Stimulated activated CD4-positive, alpha-beta T cell treated with anti-CD3 and anti-CD28 coated beads, Interleukin-12 subunit alpha, Interleukin-12 subunit beta, amount 100 ng/mL, for 48 hours (primary cell): ENCODE data around the gene DNAJC16.
"Not testable (repeated sequence)": the region's sequence is repeated elsewhere in the genome, so short reads cannot be mapped to it uniquely, and the experiment has no call there.

Experiments
- DNase-seq, 3 donors: peaks; one replicate each; pipeline ENCODE4 v3.0.0-alpha.2; 2020; ENCODE audit warnings: low read depth in 2 of 3, low spot score in 1 of 3

Gene DNAJC16

DNA sequence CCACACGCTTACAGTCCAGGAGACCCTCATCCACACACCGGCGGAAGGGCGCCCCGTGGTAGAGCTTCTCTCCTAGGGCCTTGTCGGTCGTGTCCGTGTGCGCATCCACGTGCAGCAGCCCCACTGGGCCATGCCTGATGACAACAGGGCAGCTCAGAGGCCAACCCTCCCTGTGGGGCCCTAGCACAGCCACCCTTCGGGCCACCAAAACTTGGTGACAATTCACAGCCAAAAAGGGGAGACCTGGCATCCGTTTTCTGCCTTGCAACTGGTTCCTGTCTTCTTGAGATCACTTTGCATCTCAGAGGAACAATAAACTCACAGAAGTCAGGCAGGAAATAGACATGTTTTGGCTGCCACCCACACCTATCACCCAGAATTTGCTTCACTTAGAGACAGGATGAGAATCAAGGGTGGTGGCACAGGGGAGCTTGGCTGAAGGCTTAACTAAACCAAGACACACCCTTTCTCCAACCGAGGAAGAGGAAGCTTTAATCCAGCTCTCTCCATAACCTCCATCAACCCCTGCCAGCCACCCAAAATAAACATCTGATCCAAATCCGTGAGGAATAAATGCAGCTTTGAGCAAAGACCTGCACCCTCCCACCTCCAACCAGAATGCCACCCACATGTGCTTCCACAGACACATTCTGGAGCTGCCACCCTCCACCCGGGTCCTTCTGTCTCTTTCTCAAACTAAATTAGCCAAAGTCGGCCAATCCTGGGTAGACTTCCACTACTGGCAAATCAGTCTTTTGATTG is 52.5 kb downstream of the DNAJC16 start:
- peak in 1 of 3 donors; percentile 27 for DNase-seq

DNA sequence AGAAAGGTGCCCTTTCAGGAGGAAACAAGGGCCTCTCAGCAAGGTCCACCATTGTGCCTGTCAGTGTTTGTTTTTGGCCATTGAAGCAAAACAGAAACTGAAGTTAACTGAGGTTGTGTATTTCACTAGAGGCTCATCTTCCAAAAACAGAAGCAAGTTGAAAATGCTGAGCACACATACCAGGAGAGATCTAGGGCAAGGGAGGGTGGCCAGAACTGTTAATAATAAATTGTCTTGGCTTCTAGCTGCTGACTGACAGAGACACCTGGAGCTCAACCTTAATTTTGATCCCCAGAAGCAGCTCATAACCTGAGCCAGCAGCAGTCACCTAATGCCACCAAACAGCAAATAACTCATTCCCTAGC is 53.0 kb downstream of the DNAJC16 start:
- DNase-seq, result no peak

DNA sequence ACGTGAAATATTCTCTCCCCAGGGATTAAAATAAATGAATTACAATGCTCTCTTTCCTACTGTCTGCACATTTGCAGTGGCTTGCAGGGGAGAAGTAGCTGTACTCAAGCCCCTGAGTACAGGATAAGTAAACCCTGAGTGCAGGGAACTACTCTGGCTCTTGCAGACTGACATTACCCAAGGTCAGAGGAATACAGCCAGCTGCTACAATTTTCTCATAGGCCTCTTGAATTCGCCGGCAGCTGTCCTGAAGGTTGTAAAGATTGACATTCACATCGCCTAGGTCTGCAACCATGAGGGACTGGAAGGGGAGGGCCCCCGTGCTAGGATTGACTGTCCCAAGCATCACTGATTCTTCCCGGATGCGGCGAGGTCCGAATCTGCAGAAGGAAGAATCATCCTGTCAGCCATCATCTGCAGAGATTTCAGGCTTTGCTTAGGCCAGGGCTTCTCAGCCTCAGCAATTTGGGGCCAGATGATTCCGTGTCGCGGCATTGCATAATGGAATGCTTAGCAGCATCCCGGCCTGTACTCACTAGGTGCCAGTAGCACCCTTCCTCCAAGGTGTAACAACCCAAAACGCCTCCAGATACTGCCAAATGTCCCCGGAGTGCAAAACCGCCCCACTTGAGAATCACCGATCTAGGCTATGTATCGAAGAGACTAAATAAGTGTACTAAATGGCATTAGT is 56.5 kb downstream of the DNAJC16 start:
- DNase-seq, result no peak

DNA sequence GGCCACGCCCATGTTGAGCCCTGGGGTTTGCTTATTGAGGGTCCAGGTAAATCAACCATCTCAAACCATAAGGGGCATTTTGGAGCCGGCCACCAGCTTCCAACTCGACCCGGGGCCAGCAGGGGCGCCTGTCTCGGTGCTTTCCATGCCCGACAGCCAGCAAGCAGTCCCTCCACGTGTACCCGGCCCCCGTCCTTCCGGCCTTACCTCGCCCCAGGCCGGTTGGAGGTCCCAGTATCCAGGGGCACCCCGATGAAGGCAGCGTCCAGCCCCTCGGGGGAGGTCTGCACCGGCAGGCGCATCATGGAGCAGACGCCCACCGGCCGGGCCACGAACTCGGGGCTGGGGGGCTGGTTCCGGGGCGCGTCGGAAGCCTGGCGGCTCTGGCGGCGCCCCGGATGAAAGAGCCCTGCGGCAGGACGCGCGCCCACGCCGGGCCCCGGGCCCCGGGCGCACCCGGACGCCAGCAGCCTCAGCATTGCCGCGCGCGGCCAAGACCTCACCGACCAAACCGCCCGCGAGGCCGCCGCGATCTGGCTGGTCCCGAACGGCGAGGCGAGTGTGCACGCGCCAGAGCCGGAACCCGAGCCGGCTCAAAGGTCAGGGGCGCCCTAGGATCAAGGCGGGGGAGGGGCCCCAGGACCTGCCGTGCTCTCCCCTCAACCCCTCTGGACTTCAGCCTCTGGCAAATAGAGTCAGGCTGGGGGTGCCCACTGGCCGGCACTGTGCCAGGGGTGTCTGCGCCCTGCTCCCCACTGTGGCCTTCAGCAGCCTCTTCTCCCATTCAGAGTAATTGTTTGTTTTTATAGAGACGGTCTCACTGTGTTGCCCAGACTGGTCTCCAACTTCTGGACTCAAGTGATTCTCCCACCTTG is 58.1 kb downstream of the DNAJC16 start, which contains the start of gene AGMAT:
TSS of gene AGMAT (minus strand) at position 563 of the 875 bp plus-strand sequence. CDS start at position 479, 84 bp downstream.
- DNase-seq, result peak; percentile 51 to 54 (median 54)

DNA sequence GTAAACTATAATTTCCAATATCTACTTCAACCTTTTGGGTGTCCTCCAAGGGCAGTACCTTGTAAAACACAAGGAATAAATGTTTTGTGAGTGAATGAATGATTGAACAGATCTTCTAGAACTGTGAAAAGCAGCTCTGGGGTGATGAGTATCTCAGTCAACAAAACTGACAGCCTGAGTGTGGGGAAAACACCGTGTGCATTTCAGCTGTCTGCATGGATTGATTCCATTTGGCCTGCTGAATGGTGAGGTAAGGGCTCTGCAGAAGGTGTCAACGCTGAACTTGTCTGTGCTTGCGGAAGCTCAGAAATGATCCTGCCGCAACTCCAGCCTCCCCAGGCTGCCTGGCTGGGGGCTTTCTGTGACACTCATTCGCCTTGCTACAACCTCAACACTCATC is 65.6 kb downstream of the DNAJC16 start:
- no peak for DNase-seq

DNA sequence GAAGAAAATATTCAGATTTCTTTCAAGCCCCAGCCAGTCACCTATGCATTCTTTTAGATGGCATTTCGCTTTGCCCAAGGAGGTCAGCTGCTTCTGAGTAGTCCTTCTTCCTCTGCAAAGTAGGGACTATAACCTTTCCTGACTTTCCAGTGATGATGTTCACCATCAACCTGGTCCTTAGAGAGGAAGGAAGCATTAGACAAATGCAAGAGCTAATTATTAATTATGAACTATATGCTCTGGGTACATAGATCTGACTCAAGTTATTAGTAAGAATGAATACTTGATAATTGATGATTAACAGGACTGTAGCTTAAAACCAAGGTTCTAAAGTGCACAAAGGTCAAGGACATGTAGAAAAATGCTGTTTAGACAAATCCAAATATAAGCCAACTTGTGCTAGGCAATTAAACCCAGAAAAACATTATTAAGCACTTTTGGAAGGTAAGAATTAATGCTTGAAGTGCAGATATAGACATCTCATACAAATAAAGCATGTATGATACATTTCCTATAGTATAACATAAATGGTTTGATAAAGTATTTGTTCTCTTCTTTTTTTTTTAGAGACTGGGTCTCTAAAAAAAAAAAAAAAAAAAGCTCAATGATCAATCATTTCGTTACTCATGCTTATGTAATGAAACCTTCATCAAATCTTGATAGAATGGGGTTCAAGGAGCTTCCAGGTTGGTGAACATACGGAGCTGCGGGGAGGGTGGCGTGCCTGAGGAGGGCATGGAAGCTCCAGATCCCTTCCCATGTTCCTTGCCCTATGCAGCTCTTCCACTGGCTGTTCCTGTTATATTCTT is 69.4 kb downstream of the DNAJC16 start:
- DNase-seq, result no peak

DNA sequence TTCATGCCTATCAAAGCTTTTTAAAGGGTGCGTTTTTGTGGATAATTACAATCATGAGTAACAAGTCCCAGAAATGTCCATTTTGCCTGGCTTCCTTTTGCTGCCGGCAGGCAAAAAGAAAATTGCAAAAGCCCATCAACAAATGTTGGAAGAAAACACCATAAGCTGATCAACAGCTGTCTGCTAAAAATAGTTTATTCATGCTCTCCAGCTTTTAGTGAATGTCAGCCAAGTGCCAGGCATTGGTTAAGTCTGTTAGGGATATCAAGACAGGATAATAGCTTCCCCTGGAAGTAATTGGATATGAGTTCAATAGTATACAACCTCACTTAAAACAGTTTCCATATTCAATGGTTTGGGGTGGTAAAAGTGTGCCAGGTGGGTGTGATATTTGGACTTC is 71.8 kb downstream of the DNAJC16 start:
- DNase-seq, result no peak

DNA sequence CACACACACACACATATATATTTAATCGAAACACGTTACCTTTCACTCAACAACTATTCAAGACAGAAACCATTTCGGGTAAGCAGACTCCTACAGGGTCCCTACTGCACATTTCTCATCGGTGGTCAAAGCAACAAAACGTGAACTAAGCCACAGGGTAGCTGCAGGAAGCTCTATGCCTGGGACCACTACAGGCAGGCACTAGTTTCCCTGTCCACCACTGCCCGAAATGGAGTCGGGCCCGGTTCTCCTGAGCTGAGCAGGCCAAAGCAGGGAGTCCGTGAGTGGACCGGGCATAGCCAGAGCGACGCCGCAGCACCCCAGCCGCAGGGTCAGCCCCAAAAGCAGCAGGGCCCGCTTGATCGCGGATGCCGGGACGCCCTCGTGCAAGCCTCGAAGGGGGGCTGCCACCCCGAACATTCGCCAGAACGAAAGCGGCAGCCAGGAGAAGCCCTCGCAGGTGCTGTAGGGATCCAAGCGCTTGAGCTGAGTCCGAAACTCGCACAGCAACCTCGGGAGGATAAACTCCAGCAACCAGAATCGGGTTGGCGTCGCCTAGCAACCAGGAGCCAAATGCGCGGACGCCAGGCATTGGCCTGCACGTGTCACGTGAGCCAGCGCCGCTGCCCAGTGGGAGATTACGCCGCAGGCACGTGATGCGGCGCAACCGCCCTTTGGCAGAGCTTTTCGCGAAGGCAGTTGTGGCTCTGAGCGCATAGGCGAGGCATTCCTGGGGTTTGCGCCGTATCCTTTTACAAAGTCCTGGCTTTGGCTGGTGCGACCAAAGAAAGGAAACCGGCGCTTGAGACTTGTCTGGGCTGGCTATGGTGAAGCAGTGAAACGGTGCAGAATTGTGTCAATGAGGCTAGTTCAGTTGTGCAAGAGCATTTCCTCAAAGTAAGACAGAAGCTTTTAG is 76.7 kb downstream of the DNAJC16 start:
- DNase-seq, result peak; percentile 81 to 89 (median 88)

DNA sequence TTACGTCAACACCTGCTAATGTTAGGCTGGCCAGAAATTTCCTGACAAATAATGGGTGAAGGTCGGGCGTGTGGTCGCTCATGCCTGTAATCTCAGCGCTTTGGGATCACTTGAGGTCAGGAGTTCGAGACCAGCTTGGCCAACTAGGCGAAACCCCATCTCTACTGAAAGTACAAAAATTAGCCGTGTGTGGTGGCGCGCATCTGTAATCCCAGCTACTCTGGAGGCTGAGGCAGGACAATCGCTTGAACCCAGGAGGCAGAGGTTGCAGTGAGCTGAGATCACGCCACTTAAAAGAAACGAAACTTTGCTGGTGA is 77.3 kb downstream of the DNAJC16 start:
- not testable (repeated sequence) for DNase-seq

DNA sequence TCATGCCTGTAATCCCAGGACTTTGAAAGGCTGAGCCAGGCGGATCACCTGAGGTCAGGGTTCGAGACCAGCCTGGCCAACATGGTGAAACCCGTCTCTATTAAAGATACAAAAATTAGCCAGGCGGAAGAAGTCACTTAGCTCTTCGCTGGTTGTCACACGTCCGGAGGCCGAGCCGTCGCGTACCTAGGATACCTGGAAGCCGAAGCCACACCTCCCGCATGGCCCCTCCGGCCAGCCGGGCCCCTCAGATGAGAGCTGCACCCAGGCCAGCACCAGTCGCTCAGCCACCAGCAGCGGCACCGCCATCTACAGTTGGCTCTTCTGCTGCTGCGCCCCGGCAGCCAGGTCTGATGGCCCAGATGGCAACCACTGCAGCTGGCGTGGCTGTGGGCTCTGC is 77.8 kb downstream of the DNAJC16 start:
- DNase-seq, result not testable (repeated sequence)

DNA sequence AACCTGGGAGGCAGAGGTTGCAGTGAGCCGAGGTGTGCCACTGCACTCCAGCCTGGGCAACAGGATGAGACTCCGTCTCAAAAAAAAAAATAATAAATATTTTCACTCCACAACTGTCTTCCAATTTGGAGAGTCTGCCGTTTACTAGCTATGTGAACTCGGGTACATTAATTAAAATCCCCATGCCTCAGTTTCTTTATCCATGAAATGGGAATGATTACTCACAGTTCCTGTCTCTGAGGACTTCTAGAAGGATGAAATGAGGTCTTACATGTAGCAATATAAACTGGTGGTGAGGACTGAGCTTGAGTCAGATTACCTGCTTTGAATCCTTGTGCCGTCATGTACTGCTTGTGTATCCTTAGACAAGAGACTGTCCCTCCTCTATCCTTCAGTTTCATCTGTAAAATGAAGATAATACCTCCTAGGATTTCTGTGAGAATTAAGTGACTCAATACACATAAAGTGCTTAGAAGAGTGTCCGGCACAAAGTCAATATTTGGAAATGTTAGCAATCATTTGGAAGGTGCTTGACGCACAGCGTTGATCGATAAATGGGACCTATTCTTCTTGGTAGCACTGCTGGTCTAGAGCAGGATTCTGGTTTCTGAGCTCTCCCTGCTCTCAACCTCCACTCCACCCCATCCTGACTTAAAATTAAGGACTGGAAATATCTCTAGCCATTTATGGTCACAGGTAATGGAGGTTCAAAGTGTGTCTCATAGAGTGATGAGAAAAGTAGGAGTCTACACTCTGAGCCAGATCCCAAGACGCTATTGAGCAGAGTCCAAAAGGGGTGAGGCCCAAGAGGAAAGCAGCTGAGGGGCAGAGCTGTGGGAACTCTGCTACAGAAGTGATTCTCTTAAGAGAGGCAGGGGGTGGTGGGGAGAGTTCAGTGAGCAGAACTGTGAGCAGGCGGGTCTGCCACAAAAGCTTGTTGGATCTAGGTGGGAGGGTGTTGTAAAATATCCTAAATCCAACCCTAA is 79.0 kb downstream of the DNAJC16 start:
- no peak for DNase-seq

DNA sequence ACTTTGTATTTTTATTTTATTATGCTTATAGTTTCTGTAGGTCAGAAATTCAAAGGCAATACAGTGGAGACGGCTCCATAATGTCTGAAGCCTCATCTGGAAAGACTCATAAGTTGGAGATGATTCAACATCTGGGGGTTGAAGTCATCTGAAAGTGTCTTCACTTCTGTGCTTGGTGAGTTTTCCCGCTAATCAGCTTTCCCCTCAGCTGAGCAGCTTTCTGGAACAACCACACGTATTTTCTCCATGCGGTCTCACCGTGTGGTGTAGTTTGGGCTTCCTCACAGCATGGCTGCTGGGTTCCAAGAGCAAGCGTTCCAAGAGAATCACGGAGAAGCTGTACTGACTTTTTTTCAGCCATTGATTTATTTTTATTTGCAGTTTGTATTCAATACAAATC is 83.0 kb downstream of the DNAJC16 start:
- DNase-seq, result no peak

DNA sequence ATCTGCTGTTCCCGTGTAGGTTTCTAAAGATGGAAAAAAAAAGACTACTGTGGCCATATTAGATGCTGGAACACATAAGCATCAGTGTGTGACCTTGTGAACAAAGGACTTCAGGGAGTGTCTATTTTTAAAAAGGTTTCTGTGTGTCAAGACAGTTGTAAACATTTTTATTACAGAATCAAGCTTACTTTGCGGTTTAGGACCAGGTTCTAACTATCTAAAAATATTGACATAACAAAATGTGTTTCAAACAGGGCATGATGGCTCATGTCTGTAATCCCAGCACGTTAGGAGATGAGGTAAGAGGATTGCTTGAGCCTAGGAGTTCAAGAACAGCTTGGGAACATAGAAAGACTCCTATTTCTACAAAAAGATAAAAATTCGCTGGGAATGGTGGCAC is 83.5 kb downstream of the DNAJC16 start:
- no peak for DNase-seq

DNA sequence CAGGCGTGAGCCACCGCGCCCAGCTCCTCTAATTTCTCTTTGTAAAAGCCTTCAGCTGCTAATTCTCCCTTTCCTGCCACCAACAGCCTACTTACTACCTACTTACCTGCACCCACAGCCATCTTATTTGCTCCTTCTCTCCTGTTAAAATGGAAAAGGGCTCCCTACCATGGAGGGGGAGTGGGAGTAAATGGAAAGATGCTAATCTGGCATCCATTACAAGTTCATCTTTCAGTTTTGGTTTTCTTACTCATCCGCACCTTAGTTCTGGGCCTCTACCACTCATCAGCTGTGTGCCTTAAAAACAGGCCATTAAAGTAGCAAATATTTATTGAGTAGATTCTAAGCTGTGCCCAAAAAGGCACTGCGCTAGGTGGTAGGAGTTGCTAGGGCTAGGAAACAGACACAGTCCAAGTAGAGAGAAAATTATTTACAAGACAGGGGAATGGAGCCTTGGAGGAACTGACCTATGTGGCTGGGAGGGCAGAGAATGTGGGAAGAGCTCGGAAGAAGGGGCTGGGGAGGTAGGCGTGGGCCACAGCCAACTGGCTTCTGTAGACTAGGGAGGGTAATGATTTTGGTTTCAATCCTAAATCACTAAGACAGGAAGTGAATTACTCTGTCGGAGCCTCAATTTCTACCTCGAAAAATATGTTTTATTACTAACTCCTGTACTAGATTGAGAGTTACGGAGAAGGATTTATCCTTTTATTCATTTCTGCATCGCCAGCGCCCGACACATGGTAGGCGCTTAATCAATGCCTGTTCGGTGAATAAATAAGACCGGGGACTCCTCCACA is 89.9 kb downstream of the DNAJC16 start:
- DNase-seq, result no peak

DNA sequence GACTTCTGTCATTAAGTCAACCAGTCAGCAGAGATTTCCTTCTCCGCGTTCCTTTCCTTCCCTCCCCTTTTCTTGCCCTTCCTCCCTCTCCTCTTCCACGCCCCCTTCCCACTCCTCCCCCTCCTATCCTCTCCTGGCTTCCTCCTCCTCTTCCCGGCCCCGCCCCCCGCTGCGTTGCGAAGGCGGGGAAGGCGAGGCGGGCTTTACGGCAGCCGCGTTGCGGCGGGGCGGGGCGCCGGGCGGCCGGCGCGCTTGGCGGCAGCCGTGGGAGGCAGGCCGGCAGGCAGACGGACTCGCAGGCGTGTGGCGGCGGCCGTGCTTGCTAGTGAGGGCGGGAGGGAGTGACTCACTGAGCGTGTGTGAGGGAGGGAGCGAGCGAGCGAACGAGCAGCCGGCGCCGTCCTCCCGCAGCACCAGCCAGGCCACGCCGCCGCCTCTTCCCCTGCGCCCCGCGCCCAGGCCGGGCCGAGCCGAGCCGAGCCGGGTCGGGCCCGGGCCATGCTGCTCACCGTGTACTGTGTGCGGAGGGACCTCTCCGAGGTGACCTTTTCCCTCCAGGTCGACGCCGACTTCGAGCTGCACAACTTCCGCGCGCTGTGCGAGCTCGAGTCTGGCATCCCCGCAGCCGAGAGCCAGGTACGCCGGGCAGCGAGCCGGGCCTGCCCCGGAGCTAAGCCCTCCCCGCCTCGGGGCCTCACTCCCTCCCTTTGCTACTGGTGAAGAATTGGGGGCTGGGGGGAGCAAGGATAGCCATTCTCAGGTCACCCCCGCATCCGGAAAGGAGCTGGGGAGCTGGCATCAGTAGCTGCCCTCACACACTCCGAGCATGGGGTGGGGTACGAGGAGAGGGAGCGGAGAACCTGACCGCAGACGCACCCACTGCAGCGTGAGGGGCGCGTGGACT is 90.8 kb downstream of the DNAJC16 start, which contains the start of gene DDI2:
TSS of gene DDI2 (plus strand) at position 286 of the 904 bp plus-strand sequence. CDS start at position 499, 213 bp downstream.
- peak; percentile 84 to 94 (median 92) for DNase-seq

DNA sequence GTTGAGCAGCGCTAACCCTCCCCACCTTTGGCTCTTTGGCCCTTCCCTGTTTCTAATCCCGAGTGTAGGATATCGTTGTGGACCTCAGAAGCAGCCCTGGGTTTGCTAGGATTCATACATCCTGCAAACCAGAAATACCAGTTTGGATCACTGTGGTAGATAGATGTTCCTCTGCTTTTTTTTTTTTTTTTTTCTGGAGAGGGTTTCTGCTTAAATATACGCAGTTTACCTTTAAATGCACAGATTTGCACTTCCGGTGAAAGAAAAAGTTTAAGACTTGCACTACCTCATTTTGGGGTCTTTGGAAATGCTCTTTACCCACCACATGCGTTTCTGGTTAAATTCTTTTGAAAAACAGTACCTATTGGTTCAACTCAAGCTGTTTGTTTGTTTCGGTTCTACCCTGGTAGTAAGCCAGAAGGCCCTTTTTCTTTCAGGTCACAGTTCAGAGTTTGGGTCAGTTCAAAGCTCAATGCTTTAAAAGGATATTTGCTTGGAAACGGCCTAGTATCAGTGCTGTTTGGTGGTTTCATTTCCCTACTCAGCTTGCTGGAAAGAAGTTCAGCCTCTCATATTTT is 91.5 kb downstream of the DNAJC16 start:
- no peak for DNase-seq
